Smooth muscle cell (in vitro differentiated cells): ENCODE data around the gene PLPPR1. TPM values are rescaled to one million over a fixed set of nuclear protein-coding genes. Genes with fewer than 3 reads are reported as not detected.

Source experiments
- DNase-seq: peaks from one replicate; lab custom pipeline; 2025; ENCODE audit not compliant: unreplicated experiment; lab: John Stamatoyannopoulos, UW
- H2AFZ ChIP-seq: fragments of 200-600 bp; sonication (generic); 2 replicates; pipeline ENCODE4 v1.6.0; 2016; ENCODE audit warnings: antibody characterized with exemption, low read depth, mild to moderate bottlenecking
- H3F3A ChIP-seq: fragments of 200-600 bp; sonication (generic); 2 replicates; pipeline ENCODE4 v1.6.0; 2017; ENCODE audit warnings: antibody characterized with exemption, low read depth
- H3K27ac ChIP-seq: fragments of 200-600 bp; sonication (generic); 2 replicates; pipeline ENCODE4 v1.5.1; 2016; ENCODE audit warnings: low read depth, mild to moderate bottlenecking
- H3K27me3 ChIP-seq: fragments of 200-600 bp; sonication (generic); 2 replicates; pipeline ENCODE4 v1.6.1; 2016; ENCODE audit warnings: low read depth, mild to moderate bottlenecking
- H3K36me3 ChIP-seq: fragments of 200-600 bp; sonication (generic); 2 replicates; pipeline ENCODE4 v1.5.1; 2016; ENCODE audit warnings: low read depth
- H3K4me1 ChIP-seq: fragments of 200-600 bp; sonication (generic); 2 replicates; pipeline ENCODE4 v1.5.1; 2016; ENCODE audit warnings: low read depth
- H3K4me2 ChIP-seq: fragments of 200-600 bp; sonication (generic); 2 replicates; pipeline ENCODE4 v1.6.0; 2016; ENCODE audit warnings: mild to moderate bottlenecking
- H3K4me3 ChIP-seq: fragments of 200-600 bp; sonication (generic); 2 replicates; pipeline ENCODE4 v1.5.1; 2016; ENCODE audit warnings: mild to moderate bottlenecking
- H3K79me2 ChIP-seq: fragments of 200-600 bp; sonication (generic); 2 replicates; pipeline ENCODE4 v1.6.0; 2016; ENCODE audit warnings: low read depth, mild to moderate bottlenecking
- H3K9ac ChIP-seq: fragments of 200-600 bp; sonication (generic); 2 replicates; pipeline ENCODE4 v1.6.0; 2016; ENCODE audit warnings: low read depth
- H3K9me3 ChIP-seq: fragments of 200-600 bp; sonication (generic); replicated peaks from 2 replicates; pipeline ENCODE4 v1.5.1; 2016; ENCODE audit warnings: low read depth
- H4K20me1 ChIP-seq: fragments of 200-600 bp; sonication (generic); 2 replicates; pipeline ENCODE4 v1.6.0; 2016; ENCODE audit warnings: low read depth
- WGBS: methylation state at CpG from one replicate; pipeline ENCODE4 v1.1.7; 2016; ENCODE audit warnings: low lambda C conversion rate; 5-methylcytosine and 5-hydroxymethylcytosine counted together
- polyA plus RNA-seq: library from polyadenylated mRNA; unstranded; fragments of >200 nt; fragmentation: Nextera tagmentation; extraction: Ambion mirVana; gene quantifications from 2 replicates; pipeline ENCODE4 v1.2.1, GENCODE V29; 2016
- total RNA-seq: library from RNA; depleted of rRNA; stranded (reverse); fragments of >200 nt; gene quantifications from 2 replicates; pipeline ENCODE4 v1.2.3, GENCODE V29; 2014
- TF ChIP-seq, protein P1 (sequence below): fragments of 200-600 bp; sonication (generic); IDR thresholded peaks from 2 replicates; pipeline ENCODE4 v1.5.1; 2017; ENCODE audit warnings: borderline replicate concordance, mild to moderate bottlenecking, antibody characterized with exemption; ENCODE audit not compliant: insufficient read depth, poor library complexity, severe bottlenecking

PLPPR1 gene
- total and polyA plus RNA-seq, 2 experiments from 2014 or later: not detected

DNA sequence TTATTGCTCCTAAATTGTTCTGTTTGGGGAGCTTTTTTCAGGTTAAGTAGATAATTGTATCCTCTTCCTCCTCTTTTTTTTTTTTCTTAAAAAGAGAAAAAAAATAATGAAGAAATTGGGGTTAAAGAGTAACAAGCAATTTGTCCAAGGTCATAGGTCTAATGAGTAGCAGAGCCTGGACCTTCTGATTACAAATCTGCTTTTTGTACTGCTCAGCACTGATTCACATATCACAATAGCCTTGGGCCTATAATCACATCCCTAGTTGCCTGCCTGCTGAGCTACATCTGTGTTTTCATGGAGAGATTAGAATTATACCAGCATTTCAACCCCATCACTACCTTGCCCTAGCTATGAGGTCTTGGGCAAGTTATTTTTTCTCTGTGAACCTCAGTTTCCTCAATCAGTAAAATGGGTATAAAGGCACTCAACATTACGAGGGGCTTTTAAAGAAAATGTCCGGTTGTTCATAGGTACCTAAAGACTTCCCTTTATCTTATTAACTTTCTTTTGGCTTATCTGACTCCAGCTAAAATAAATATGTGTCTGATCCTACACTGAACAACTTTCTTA is 204.0 kb downstream of the PLPPR1 start:
- 98% methylated on average over 2 of the region's 2 CpGs for WGBS
- no peak overlapping the region for H3K27ac ChIP-seq
- H3K27me3 ChIP-seq: no peaks in the 10 kb centered on the region
- H2AFZ ChIP-seq: no peak overlapping the region
- H3K4me2 ChIP-seq: no peak overlapping the region
- H4K20me1 ChIP-seq: no peaks in the 10 kb centered on the region
- TF ChIP-seq, protein P1, sequence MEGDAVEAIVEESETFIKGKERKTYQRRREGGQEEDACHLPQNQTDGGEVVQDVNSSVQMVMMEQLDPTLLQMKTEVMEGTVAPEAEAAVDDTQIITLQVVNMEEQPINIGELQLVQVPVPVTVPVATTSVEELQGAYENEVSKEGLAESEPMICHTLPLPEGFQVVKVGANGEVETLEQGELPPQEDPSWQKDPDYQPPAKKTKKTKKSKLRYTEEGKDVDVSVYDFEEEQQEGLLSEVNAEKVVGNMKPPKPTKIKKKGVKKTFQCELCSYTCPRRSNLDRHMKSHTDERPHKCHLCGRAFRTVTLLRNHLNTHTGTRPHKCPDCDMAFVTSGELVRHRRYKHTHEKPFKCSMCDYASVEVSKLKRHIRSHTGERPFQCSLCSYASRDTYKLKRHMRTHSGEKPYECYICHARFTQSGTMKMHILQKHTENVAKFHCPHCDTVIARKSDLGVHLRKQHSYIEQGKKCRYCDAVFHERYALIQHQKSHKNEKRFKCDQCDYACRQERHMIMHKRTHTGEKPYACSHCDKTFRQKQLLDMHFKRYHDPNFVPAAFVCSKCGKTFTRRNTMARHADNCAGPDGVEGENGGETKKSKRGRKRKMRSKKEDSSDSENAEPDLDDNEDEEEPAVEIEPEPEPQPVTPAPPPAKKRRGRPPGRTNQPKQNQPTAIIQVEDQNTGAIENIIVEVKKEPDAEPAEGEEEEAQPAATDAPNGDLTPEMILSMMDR: no peak
- no peak overlapping the region for H3K9ac ChIP-seq
- peaks cover 4% of the 10 kb centered on the region for H3K4me1 ChIP-seq
- H3K36me3 ChIP-seq: no peaks in the 10 kb centered on the region
- DNase-seq: no peak
- no peaks in the 10 kb centered on the region for H3K9me3 ChIP-seq
- H3K4me3 ChIP-seq: no peak overlapping the region
- H3F3A ChIP-seq: no peaks in the 10 kb centered on the region
- no peaks in the 10 kb centered on the region for H3K79me2 ChIP-seq

DNA sequence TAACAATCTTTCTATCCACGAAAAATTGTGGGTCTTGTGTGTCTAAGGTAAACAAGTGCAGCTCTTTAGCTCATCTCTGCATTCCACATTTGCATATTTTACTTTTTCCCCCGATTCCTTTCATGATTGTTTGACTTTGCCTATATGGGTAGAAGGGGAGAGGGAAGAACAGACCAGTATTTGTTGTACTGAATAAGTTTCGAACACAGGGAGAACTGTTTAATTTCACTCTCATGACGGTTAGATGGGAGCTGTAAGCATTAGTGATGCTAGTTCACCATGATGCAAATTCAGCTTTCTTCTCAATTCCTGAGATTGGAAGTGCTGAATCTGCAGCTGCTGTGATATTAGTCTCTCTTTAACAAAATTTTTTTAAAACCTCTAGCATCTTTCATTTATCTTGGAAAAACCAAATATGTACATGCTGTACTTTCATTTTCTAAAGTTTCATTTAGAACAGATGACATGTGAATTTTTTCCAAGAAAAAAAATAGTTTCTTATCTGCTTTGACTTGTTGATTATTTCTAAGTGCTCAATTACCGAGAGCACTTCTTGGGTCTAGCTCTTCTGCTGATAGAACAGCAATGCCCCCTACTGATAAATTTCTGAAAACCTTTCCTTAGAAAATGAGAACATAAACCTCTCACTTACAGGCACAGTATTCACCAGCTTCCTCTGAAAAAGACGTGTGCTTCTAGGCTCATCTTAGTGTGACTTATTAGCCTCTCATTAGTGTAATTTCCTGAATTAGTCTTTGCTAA is 206.8 kb downstream of the PLPPR1 start:
- no peak for DNase-seq
- H3K79me2 ChIP-seq: no peaks in the 10 kb centered on the region
- TF ChIP-seq, protein P1: peak; percentile 53
- no peaks in the 10 kb centered on the region for H3K9me3 ChIP-seq
- no peaks in the 10 kb centered on the region for H4K20me1 ChIP-seq
- H3K4me1 ChIP-seq: peaks cover 4% of the 10 kb centered on the region
- no peaks in the 10 kb centered on the region for H3K36me3 ChIP-seq
- H3K27me3 ChIP-seq: no peaks in the 10 kb centered on the region
- H3K9ac ChIP-seq: no peak overlapping the region
- H3K4me2 ChIP-seq: no peak overlapping the region
- H2AFZ ChIP-seq: no peak overlapping the region
- H3F3A ChIP-seq: no peaks in the 10 kb centered on the region
- no peak overlapping the region for H3K27ac ChIP-seq
- 43% methylated on average over 6 of the region's 6 CpGs for WGBS
- H3K4me3 ChIP-seq: no peak overlapping the region

- H3K9ac ChIP-seq: no peak overlapping the region
- H3K4me1 ChIP-seq: no peaks in the 10 kb centered on the region
- no peaks in the 10 kb centered on the region for H3K9me3 ChIP-seq
- 95% methylated on average over 1 of the region's 1 CpG for WGBS
- no peaks in the 10 kb centered on the region for H4K20me1 ChIP-seq
- H2AFZ ChIP-seq: no peak overlapping the region
- H3K36me3 ChIP-seq: no peaks in the 10 kb centered on the region
- no peaks in the 10 kb centered on the region for H3F3A ChIP-seq
- H3K27me3 ChIP-seq: peaks cover 6% of the 10 kb centered on the region
- no peaks in the 10 kb centered on the region for H3K79me2 ChIP-seq
- TF ChIP-seq, protein P1: no peak
- no peak overlapping the region for H3K4me2 ChIP-seq
- H3K4me3 ChIP-seq: no peak overlapping the region
- H3K27ac ChIP-seq: no peak overlapping the region
- no peak for DNase-seq
Measured at GRCh38 chr9:101242651-101243050, 214.1 kb downstream of the PLPPR1 start.
